ENCODE measurements around the gene THAP4.

- TF ChIP-seq, protein P1, sequence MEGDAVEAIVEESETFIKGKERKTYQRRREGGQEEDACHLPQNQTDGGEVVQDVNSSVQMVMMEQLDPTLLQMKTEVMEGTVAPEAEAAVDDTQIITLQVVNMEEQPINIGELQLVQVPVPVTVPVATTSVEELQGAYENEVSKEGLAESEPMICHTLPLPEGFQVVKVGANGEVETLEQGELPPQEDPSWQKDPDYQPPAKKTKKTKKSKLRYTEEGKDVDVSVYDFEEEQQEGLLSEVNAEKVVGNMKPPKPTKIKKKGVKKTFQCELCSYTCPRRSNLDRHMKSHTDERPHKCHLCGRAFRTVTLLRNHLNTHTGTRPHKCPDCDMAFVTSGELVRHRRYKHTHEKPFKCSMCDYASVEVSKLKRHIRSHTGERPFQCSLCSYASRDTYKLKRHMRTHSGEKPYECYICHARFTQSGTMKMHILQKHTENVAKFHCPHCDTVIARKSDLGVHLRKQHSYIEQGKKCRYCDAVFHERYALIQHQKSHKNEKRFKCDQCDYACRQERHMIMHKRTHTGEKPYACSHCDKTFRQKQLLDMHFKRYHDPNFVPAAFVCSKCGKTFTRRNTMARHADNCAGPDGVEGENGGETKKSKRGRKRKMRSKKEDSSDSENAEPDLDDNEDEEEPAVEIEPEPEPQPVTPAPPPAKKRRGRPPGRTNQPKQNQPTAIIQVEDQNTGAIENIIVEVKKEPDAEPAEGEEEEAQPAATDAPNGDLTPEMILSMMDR (IDR thresholded peaks at IDR 0.05; ENCODE audit: insufficient read depth, low read depth, low read length) = no peak
- TF ChIP-seq EZH2 (IDR thresholded peaks at IDR 0.05; ENCODE audit: insufficient read depth, low read length) = no peak
These were observed 68.2 kb downstream of the THAP4 start for GRCh38 chr2:241568726-241569125.
